Stomach smooth muscle (tissue), 2 donors: Measurements from ENCODE around the gene FRMPD4.

Experiments
- H3K27ac ChIP-seq: one replicate; pipeline ENCODE4 v1.7.0; 2013; ENCODE audit warnings: mild to moderate bottlenecking, low read length, inconsistent platforms
- H3K27me3 ChIP-seq, 2 donors: one replicate each; pipeline ENCODE4 v1.7.0; 2013; ENCODE audit warnings: low read length in 2 of 2; ENCODE audit not compliant: insufficient read depth in 2 of 2, control insufficient read depth in 1 of 2
- H3K36me3 ChIP-seq, 2 donors: one replicate each; pipeline ENCODE4 v1.7.0; 2013; ENCODE audit warnings: low read length in 2 of 2; ENCODE audit not compliant: control insufficient read depth in 2 of 2, insufficient read depth in 2 of 2
- H3K4me1 ChIP-seq: one replicate; pipeline ENCODE4 v1.7.0; 2013; ENCODE audit warnings: low read length; ENCODE audit not compliant: control insufficient read depth, insufficient read depth
- H3K4me3 ChIP-seq, 2 donors: one replicate each; pipeline ENCODE4 v1.7.0; 2013; ENCODE audit warnings: low read length in 2 of 2
- H3K9ac ChIP-seq, 2 donors: one replicate each; pipeline ENCODE4 v1.7.0; 2013; ENCODE audit warnings: low read length in 2 of 2, mild to moderate bottlenecking in 1 of 2
- H3K9me3 ChIP-seq, 2 donors: one replicate each; pipeline ENCODE4 v1.7.0; 2013; ENCODE audit warnings: low read length in 2 of 2; ENCODE audit not compliant: control insufficient read depth in 2 of 2
- donor health status: healthy.
- donor health status: Pancreatic carcinoma.

Gene FRMPD4

GRCh38 chrX:12390301-12390700, 252.0 kb downstream of the FRMPD4 start:
- Histone ChIP-seq H3K27ac (no peak overlapping the region), H3K27me3 (no peaks in the 10 kb centered on the region), H3K36me3 (no peaks in the 10 kb centered on the region), H3K4me3 (no peak overlapping the region), H3K4me1 (no peaks in the 10 kb centered on the region), H3K9ac (no peak overlapping the region), H3K9me3 (no peaks in the 10 kb centered on the region)

- H3K4me1 ChIP-seq = no peaks in the 10 kb centered on the region
- no peaks in the 10 kb centered on the region for H3K9me3 ChIP-seq
- no peak overlapping the region for H3K4me3 ChIP-seq
- H3K27ac ChIP-seq = no peak overlapping the region
- H3K36me3 ChIP-seq = no peaks in the 10 kb centered on the region
- no peaks in the 10 kb centered on the region for H3K27me3 ChIP-seq
- H3K9ac ChIP-seq = no peak overlapping the region
Observed at GRCh38 chrX:12396584-12396983, 258.3 kb downstream of the FRMPD4 start.

DNA sequence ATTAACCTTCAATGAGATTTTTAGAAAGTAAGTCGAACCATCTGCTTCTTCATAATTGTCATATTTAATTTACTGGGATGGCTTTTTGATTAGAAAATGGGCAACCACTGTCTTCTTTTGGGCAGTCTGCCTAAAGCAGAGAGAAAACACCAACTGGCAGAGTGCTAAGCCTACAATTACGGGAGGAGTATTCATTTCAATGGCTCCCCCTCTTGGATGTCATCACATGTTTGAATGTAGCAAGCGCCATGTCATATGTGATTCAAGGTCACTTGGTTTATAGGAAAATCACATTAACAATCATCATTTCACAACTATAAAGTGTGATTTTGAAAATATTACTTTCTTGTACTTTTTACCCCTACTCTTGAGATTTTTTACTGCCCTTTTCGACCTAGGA, 261.9 kb downstream of the FRMPD4 start:
- Histone ChIP-seq H3K36me3 (no peaks in the 10 kb centered on the region), H3K4me3 (no peak overlapping the region), H3K4me1 (no peaks in the 10 kb centered on the region), H3K27ac (no peak overlapping the region), H3K9ac (no peak overlapping the region), H3K27me3 (no peaks in the 10 kb centered on the region), H3K9me3 (peaks cover 0 to 2% of the 10 kb centered on the region in 2 donors)

- Histone ChIP-seq H3K4me1 (no peaks in the 10 kb centered on the region), H3K36me3 (no peaks in the 10 kb centered on the region), H3K4me3 (no peak overlapping the region), H3K27me3 (no peaks in the 10 kb centered on the region), H3K9ac (no peak overlapping the region), H3K27ac (no peak overlapping the region), H3K9me3 (peaks cover 0 to 2% of the 10 kb centered on the region in 2 donors)
Observed at GRCh38 chrX:12401252-12401651, 263.0 kb downstream of the FRMPD4 start.

DNA sequence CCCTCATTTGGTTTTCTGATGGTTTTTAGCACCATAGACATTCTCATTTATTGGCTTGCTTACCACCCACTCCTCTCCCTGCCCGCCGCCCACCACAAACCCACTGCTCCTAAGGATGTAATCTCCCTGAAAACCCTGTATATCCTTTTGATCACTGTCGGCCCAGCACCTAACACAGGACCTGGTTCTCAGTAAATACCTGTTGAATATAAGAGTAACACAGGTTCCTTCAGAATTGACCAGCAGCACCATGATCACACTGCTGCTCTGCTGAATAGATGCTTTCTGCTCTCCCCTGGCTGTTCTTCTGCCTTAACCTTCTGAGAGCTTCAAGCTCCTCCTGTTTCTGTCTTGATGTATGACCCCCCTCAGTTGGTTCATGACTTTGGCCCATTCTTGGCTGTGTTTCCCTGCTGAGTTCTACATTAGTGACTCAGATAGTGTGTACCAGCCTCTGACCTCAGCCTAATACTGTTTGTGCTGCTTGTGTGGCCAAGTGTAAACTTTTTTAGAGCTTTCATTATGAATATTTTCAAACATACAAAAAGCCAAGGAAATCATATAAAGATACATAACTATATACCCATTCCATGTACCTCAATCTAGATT, 265.3 kb downstream of the FRMPD4 start:
- no peaks in the 10 kb centered on the region for H3K27me3 ChIP-seq
- no peak overlapping the region for H3K27ac ChIP-seq
- H3K9ac ChIP-seq = no peak overlapping the region
- H3K4me3 ChIP-seq = no peak overlapping the region
- no peaks in the 10 kb centered on the region for H3K4me1 ChIP-seq
- no peaks in the 10 kb centered on the region for H3K36me3 ChIP-seq
- peaks cover 0 to 2% of the 10 kb centered on the region in 2 donors for H3K9me3 ChIP-seq

DNA sequence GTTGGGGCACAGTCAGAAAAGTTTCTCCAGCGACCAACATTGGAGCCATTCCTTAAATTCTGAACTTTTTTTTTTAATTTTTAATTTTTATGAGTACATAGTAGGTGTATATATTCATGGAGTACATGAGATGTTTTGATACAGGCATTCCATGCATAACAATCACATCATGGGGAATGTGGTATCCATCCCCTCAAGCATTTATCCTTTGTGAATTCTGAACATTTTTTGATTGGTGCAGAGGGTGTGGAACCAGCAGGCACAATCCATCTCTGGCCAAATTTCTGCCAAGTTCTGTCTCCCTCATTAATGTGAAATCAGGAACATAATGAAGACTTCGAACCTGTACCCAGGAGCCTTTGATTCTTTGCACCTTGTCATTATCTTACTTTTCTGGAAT, 267.0 kb downstream of the FRMPD4 start:
- no peak overlapping the region for H3K4me3 ChIP-seq
- H3K9me3 ChIP-seq = peaks cover 0 to 2% of the 10 kb centered on the region in 2 donors
- H3K27ac ChIP-seq = no peak overlapping the region
- H3K36me3 ChIP-seq = no peaks in the 10 kb centered on the region
- no peaks in the 10 kb centered on the region for H3K27me3 ChIP-seq
- no peaks in the 10 kb centered on the region for H3K4me1 ChIP-seq
- no peak overlapping the region for H3K9ac ChIP-seq

GRCh38 chrX:12410523-12410922, 272.2 kb downstream of the FRMPD4 start:
- Histone ChIP-seq H3K9ac (no peak overlapping the region), H3K4me3 (no peak overlapping the region), H3K27ac (no peak overlapping the region), H3K27me3 (no peaks in the 10 kb centered on the region), H3K9me3 (no peaks in the 10 kb centered on the region), H3K4me1 (no peaks in the 10 kb centered on the region), H3K36me3 (no peaks in the 10 kb centered on the region)

GRCh38 chrX:12411831-12412230, 273.6 kb downstream of the FRMPD4 start:
- Histone ChIP-seq H3K27ac (no peak overlapping the region), H3K4me3 (no peak overlapping the region), H3K27me3 (no peaks in the 10 kb centered on the region), H3K4me1 (no peaks in the 10 kb centered on the region), H3K9ac (no peak overlapping the region), H3K9me3 (no peaks in the 10 kb centered on the region), H3K36me3 (no peaks in the 10 kb centered on the region)

DNA sequence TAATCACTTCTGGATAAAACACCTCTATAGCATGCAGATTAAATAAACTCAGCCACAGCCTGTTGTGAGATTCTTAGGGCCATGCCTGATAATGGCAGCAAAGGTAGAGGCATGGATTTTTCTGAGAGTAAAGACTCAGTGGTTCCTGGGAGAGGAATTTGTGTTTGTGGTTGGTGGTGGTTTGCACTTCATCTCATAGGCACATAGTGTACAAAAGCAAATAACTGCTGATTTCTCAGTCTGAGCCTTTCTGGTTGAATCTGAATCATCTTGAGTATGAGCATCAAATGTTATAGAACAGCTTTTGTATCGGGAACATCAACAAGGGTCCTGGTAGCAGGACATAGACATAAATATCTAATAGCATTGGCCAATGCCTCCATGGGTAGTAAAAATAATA, 274.3 kb downstream of the FRMPD4 start:
- no peak overlapping the region for H3K4me3 ChIP-seq
- no peaks in the 10 kb centered on the region for H3K9me3 ChIP-seq
- no peaks in the 10 kb centered on the region for H3K4me1 ChIP-seq
- H3K36me3 ChIP-seq = no peaks in the 10 kb centered on the region
- H3K27me3 ChIP-seq = no peaks in the 10 kb centered on the region
- H3K27ac ChIP-seq = no peak overlapping the region
- H3K9ac ChIP-seq = no peak overlapping the region

DNA sequence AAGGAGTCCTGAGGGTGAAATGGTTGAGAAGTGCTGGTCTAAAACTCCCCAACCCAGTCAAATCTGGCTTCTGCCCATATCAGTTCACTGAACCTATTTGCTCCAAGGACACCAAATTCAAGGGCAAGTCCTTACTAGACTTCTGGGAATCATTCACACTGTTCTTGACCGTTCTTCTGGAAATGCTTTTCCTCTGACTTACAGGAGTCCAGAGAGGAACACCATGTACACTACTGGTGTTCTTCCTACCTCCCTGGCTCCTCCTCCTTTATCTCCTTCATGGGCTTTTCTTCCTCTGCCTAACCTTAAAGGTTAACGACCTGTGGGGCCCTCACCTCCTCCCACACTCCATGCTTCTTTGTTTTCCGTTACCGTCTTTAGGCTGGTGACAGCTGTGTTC, 281.3 kb downstream of the FRMPD4 start:
- H3K4me3 ChIP-seq = no peak overlapping the region
- H3K27me3 ChIP-seq = peaks cover 0 to 3% of the 10 kb centered on the region in 2 donors
- H3K27ac ChIP-seq = no peak overlapping the region
- no peaks in the 10 kb centered on the region for H3K4me1 ChIP-seq
- no peaks in the 10 kb centered on the region for H3K36me3 ChIP-seq
- H3K9ac ChIP-seq = no peak overlapping the region
- H3K9me3 ChIP-seq = no peaks in the 10 kb centered on the region

- Histone ChIP-seq H3K27me3 (peaks cover 0 to 3% of the 10 kb centered on the region in 2 donors), H3K4me3 (no peak overlapping the region), H3K4me1 (no peaks in the 10 kb centered on the region), H3K9ac (no peak overlapping the region), H3K9me3 (no peaks in the 10 kb centered on the region), H3K36me3 (no peaks in the 10 kb centered on the region), H3K27ac (no peak overlapping the region)
Observed at GRCh38 chrX:12421918-12422317, 283.6 kb downstream of the FRMPD4 start.
